GM19467 (cell line): ENCODE data around the gene ZDHHC12.
"Not testable (repeated sequence)": the region's sequence is repeated elsewhere in the genome, so short reads cannot be mapped to it uniquely, and the experiment has no call there.

ENCODE experiments used
- ATAC-seq: cut with Tn5 transposase; IDR thresholded peaks from one replicate; pipeline ENCODE4 v1.9.1; 2021; ENCODE audit warnings: mild to moderate bottlenecking, moderate library complexity; ENCODE audit not compliant: unreplicated experiment

Gene ZDHHC12

DNA sequence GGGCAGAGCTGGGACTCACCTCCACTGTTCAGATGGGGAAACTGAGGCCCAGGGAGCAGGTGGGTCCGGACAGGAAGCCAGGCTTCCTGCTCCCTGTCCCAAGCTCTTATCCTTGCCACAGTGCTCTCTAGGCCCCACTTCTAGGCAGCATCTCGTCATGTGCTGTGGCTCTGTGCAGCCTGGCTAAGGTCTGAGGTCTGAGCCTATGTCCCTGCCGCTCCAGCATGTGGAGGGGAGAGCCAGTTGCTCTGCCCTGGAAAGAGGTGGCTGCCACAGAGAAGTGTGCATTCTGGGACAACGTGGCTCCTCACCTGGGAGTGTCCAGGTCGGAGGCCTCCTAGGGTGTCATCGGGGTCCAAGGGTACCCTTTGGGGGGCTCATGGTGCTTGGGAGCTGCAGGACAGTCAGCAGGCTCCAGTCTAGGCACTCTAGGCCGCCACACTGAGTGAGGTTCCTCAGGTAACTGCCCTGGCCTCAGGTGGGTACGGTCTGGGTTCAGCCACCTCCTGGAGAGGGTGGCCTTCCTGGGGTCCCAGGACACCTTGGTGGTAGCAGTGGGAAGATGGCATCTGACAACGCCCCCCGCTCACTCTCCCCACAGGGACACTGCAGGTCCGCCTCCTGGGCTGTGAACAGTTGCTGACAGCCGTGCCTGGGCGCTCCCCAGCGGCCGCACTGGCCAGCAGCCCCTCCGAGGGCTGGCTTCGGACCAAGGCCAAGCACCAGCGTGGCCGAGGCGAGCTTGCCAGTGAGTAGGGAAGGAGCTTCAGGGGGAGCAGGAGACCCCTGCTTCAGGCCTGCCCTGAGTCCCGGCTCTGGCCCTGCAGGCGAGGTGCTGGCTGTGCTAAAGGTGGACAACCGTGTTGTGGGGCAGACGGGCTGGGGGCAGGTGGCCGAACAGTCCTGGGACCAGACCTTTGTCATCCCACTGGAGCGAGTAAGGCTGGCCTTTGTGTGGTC, 11.2 kb downstream of the ZDHHC12 start:
- ATAC-seq, result no peak

DNA sequence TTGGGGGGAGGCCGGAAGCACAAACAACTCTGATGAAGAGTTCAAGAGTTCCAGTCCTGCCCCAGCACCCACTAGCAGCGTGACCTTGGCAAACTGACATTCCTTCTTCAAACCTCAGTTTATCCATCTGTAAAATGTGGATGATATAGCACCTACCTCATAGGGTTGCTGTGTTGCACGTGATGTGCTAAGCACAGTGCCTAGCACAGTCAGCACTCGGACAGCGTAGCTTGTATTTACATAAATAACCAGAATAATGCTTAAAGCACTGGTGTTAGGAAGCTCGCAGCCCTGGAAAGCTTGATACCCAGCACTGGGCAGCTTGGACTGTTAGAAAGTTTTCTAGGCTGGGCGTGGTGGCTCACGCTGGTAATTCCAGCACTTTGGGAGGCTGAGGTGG, 16.5 kb downstream of the ZDHHC12 start:
- ATAC-seq, result no peak

DNA sequence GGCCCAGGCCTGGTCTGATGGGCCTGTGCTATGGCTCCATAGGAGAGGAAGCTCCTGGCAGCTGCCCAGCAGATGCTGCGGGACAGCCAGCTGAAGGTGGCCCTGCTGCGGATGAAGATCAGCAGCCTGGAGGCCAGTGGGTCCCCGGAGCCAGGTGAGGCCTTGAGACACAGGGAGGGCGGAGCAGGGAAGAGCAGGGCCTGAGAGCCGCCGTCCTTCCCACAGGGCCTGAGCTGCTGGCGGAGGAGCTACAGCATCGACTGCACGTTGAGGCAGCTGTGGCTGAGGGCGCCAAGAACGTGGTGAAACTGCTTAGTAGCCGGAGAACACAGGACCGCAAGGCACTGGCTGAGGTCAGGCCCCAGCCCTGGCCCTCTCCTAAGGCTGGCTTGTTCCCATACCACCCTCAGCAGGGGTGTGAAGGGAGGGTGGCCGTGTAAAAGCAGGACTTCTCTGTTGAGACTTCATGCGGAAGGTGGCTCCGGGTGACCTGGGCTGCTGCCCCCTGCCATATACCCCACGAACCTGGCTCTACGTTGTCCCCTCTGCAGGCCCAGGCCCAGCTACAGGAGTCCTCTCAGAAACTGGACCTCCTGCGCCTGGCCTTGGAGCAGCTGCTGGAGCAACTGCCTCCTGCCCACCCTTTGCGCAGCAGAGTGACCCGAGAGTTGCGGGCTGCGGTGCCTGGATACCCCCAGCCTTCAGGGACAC, 17.1 kb downstream of the ZDHHC12 start:
- no peak for ATAC-seq

DNA sequence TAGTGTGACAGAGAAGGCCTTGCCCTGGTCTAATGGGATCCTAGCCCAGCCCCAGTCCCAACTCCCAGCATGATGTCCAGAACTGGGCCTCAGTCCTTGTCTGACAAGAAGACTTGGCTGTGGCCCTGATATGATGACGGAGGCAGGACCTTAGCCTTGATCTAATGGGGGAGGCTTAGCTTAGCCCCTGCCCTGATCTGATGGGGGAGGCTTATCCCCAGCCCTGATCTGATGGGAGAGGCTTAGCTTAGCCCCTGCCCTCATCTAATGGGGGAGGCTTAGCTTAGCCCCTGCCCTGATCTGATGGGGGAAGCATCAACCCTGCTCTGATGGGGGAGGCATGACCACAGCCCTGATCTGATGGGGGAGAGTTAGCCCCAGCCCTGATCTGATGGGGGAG, 17.9 kb downstream of the ZDHHC12 start:
- ATAC-seq, result no peak

DNA sequence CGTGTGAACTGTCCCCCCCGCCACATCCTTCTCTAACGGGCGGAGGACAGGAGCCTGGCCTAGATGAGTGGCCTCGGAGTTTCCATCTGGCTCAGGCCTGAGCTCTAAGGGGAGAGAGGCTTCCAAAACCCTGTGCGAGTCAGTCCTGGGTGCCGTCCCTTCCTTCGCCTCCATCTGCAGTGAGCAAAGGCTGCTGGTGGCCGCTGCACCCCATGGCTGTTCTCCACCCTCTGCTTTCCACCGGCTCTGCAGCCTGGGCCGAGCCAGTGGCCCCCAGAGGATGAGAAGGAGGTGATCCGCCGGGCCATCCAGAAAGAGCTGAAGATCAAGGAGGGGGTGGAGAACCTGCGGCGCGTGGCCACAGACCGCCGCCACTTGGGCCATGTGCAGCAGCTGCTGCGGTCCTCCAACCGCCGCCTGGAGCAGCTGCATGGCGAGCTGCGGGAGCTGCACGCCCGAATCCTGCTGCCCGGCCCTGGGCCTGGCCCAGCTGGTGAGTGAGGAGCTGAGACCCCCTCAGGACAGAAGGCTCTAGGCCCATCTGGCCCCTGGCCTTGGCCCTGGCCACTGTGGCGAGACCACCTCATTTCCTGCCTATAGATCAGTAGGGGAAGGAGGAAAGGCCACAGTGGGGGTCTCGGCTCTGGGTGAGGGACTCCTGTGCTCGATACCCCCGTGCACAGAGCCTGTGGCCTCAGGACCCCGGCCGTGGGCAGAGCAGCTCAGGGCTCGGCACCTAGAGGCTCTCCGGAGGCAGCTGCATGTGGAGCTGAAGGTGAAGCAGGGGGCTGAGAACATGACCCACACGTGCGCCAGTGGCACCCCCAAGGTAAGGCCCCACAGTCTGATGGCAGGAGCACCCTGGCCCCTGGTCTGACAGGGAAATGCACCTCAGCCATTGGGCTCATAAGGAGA, 18.6 kb downstream of the ZDHHC12 start:
- ATAC-seq, result no peak

DNA sequence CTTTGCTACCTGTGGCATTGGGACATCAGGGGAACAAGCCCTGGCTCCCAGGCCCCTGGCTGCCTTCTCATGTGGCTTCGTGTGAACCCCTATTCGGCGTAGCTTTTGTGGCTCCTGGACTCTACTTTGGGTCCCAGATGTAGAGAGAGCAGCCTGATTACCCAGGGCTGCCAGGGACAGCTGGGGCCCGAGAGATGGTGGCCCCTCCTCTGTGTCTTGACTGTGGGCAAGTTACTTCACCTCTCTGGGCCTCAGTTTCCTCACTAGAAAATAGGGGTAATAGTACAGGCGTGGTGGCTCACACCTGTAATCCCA, 19.6 kb downstream of the ZDHHC12 start:
- ATAC-seq, result no peak

DNA sequence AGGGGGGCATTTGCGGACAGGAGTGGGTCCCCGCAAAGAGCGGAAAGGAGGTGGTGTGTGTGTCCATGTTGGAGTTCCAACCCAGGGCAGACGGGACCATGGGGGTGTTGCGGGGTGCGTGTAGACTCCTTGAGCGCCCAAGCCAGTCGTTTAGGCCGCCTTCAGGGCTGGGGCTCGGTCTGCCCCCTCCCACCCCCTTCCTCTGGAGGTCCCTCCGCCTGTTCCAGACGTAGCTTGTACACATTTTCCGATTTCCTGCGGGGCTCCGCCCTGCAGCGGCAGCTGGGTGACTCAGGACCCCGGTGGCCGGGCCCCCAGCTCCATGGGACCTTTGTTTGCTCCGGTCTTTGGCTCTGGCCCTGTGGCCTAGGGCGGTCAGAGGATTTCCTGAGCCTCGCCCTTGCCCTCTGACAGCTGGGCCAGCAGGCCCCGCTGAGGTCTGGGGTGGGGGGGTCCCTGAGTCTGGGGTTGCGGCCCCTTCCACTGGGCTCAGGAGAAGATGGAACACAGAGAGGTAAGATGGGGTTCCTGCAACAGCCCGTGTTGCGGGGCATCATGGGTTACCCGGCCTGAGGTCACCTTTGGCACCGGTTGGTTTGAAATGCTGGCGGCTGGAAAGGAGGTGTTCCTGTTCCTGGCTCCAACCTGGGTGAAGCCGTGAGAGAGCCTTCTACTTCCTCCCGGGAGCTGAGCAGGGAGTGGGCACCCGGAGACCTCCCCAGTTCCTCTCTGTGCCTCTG, 20.1 kb downstream of the ZDHHC12 start:
- no peak for ATAC-seq

DNA sequence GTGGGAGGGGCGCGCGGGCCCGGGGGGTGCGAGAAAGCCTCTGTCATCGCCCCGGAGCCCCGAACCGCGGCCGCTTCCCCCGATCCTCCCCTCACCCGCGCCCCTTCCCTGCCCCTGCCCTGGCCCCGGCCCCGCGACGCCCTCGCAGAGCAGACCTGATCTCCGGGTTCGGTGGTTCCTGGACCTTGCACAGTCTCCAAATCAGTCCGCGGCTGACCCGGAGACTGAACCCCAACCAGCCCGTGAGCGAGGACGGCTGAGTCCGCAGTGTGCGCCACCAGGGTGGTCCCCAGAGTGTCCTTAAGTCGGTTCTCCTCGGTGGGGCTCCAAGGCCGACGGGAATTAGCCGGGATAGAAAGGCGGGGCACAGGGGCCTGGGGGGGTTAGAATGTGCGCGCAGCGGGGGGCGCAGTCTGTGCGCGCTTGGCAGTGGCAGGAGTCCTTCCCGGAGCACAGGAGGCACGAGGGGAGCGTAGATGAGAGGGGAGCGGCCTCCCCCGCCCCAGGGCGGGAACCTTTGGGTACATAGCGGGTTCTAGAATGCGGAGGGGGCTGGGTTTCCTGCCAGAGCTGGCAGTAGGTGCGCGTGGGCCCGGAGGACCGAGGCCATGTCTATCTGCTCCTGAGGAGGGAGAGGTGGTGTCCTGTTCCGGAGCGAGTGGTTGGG, 20.8 kb downstream of the ZDHHC12 start:
- no peak for ATAC-seq

DNA sequence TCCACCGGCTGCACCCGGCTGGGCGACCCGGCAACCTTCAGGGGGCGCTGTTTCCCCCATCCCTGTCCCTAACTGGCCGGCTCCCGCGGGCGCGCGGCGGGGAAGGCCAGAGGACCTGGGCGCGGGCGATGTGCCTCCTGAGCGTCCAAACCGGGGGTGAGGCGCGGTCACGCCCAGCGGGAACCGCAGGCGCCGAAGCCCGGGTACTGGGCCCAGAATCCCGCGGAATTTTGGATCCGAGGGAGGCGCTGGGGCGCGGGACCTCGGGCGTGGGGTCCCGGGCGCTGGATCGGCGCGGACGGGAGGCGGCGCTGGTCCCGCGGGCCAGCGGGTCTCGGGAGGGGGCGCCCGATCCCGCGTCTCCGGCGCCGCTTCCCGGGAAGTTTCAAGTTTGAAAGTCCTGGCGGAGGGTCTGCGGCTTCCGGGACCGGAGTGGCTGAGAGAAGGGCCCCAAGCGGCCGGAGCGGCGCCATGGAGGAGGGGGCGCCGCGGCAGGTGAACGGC, 21.4 kb downstream of the ZDHHC12 start, which contains the start of gene PKN3:
PKN3 (plus strand) TSS at position 59 of the 504 bp plus-strand sequence; CDS start at position 472, 413 bp downstream.
- ATAC-seq, result peak; percentile 65

DNA sequence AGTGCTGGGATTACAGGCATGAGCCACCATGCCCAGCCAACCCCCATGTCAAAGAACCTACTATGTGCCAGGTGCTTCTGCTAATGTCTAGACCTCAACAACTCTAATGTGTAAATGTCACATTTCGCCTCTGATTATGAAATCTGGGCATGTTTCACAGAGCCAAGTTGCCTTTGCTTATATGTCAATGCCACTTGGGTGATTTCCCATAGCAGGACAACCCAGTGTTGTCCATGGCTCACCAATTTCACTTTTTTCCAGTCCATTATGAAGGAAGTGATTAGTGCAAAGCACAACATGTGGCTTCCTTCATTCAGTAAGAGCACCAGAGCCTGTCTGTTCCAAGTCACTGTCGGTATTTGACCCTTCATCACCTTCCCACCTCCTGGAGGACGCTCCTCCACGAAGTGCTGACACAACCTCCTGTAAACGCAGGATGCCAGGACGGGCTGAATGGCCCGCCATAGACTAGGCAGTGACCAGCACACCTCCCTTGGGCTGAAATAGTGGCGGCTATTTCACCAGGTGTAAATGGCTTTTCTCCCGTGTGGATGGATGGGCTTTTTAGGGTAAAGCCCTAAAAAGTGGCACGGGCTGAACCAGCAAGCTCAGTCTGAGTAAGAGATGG, 22.6 kb downstream of the ZDHHC12 start:
- no peak for ATAC-seq

DNA sequence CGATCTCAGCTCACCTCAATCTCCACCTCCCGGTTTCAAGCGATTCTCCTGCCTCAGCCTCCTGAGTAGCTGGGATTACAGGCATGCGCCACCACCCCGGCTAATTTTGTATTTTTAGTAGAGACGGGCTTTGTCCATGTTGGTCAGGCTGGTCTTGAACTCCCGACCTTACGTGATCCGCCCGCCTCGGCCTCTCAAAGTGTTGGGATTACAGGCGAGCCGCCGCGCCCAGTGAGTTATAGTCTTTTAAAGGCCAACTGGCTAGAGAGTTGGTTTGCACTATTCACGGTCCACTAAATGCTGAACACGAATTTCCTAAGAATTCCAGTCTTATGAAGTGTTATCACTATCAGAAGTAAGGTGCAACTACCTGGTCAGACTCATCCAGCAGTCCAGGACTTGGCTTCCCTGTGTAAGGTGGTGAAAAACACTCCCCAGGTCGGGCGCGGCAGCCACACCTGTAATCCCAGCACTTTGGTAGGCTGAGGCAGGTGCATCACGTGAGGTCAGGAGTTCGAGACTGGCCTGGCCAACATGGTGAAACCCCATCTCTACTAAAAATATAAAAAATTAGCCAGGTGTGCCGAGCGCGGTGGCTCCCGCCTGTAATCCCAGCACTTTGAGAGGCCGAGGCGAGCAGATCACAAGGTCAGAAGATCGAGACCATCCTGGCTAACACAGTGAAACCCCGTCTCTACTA, 24.7 kb downstream of the ZDHHC12 start:
- ATAC-seq, result not testable (repeated sequence)

DNA sequence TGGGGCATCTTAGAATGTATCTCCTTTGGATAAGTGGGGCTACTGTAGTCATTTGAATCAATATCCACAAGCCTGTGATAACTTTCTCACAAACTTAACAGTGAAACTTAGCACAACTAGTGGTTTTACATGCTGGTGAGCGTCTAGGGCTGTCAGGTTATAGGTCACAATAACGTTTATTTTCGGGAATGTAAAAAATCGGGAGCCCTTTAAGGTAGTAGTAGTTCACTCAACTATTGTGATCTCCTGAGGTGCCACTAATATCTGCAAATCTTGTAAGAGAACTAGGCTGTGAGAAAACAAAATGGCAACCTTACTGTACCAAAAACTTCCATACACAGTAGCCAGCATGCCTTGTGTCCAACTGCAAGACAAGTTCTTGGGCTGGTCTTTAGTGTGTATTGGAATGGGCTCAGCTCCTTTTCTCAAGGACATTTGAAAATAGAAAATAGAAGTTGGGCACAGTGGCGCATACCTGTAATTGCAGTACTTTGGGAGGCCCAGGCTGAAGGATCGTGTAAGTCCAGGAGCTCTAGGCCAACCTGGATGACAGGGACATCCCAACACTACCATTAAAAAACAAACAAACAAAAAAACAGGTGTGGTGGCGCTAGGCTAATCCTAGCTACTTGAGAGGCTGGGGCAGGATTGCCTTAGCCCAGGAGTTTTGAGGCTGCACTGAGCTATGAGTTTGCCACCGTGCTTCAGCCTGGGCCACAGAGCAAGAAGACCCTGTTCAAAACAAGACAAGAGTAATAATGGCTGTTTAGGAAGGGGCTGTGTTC, 26.8 kb downstream of the ZDHHC12 start:
- ATAC-seq, result no peak

DNA sequence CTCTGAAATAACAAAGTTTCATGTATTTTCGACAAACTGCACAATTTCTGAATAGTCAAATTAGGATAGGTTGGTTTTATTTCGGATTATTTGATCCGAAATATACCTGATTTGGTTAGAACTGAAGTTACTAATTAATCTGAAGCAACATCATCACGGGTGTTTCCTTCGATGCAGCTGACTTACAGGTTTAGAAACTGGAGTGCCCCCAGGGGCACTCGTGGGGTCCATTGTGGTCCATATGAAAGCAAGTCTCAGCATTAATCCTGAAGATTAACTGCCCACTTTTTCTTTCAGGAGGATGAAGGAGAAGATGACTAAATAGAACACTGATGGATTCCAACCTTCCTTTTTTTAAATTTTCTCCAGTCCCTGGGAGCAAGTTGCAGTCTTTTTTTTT, 29.6 kb downstream of the ZDHHC12 start:
- no peak for ATAC-seq

DNA sequence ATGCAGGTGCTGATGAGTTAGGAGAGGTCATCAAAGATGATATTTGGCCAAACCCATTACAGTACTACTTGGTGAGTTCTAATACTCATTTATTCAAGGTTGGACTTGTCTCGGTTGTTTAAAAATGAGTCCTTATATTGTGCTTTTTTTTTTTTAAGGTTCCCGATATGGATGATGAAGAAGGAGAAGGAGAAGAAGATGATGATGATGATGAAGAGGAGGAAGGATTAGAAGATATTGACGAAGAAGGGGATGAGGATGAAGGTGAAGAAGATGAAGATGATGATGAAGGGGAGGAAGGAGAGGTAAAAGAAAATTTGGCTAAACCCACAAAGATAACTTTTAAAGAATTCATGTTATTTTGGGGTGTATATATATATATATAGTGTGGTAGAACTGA, 30.2 kb downstream of the ZDHHC12 start:
- not testable (repeated sequence) for ATAC-seq

DNA sequence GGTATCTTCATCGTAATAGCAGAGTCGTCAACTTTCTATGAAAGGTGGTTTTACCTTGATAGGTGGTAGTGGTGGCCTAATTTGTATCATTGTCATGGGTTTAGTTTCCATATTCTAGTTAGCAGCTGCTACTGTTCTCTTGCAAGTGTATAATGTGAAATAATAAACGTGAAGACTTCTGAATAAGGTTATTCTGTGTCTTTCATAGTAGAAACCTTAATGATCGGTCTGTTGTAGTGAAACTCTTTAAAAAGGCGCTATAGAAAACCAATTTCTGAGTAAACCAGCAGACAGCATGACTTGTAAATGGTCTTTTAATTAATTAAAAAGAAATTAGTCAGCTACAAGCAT, 33.3 kb downstream of the ZDHHC12 start:
- no peak for ATAC-seq

DNA sequence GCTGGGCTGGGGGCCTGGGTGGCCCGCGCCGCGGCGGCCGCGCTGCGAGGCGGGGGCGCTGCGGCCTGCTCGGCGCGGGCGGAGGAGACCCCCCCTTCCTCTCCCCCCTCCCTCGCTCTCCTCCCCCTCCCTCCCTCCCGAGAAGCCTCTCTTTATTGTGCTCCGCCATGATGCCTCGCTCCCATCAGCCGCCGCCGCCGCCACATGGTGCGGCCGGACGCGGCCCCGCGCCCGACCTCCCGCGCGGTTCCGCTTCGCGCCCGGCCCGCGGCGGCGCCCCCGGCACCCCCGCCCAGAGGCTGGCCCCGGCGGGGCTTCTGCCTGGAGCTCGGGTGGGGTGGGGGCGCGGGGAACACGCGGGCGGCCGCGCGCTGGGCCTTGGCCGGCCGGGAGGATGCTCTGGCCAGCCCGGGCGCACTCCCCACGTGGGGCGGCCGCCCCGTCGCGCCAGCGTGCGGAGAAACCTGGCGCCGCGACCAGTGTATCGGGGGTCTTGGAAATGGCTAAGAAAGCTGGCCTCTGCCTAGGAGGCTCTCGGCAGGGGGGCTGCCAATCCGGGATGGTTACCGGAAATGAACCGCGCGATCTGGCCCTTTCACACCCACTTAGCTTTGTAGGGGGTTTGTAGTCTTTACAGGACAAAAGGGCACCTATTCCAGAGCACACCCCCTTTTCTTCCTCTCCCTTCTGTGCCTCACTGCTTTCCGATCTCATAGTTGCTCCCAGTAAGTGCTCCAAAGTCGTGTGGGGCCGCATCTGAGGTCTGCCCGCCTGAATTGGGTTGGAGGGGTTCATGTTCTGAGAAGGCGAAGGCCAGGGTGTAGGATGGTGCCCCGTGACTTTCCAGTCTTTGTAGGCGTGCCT, 33.9 kb downstream of the ZDHHC12 start:
- ATAC-seq, result no peak

DNA sequence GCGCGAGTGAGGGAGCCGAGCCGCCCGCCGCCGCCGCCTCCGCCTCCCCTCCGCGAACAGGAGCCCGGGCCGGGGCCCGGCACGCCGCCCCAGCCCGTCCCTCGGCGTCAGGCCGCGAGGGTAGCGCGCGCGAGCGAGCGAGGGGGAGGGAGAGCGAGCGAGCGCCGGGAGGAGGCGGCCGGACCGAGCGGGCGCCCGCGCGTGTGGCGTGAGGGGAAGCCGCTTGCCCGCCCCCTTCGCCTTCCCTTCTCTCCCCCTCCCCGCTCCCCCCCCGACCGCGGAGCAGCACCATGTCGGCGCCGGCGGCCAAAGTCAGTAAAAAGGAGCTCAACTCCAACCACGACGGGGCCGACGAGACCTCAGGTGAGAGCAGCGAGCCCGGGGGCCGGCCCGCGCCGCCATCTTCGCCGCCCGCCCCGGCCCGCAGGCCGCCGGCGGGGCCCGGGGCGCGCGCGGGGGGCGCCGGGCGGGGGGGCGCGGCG, 34.6 kb downstream of the ZDHHC12 start:
- ATAC-seq, result peak; percentile 20
